Measurements from ENCODE around the gene ATP8A2. TPM values are rescaled to one million over a fixed set of nuclear protein-coding genes. Genes with fewer than 3 reads are reported as not detected.
A peak's percentile ranks its signal among the peaks of the same experiment; 100 is the strongest.

The ATP8A2 gene
- total and polyA plus RNA-seq, 10 of the 15 experiments (the other 5 are each of a cell fraction or from before 2014, with no cell fraction given), result 0.01 to 0.04 (median 0.04) TPM; not detected in 7

GRCh38 chr13:25375727-25376358 is 4.1 kb downstream of the ATP8A2 start:
- no peaks in the 10 kb centered on the region for H3K4me1 ChIP-seq (ENCODE audit: control insufficient read depth, insufficient read depth, low read length)
- no peak overlapping the region for H3K4me2 ChIP-seq (ENCODE audit: control insufficient read depth, insufficient read depth)
- no peak overlapping the region for H3K9ac ChIP-seq (ENCODE audit: control insufficient read depth, insufficient read depth, low read length)
- FAIRE-seq (no peak), DNase-seq (ENCODE audit: low read depth, low spot score) (no peak), ATAC-seq (peak; percentile 78)
- ChIA-PET SMC1A (ENCODE audit: uncharacterized antibody, unreplicated experiment) (interaction anchor here (1.6 to 2.4 kb wide), 4 partner anchors 9 to 291 kb away, joined by 3 to 8 read pairs (median 5); no protein-coding TSS in a partner anchor), CTCF (interaction anchor here (0.6 to 4.1 kb wide), 31 partner anchors 8 to 1972 kb away, joined by 3 to 37 read pairs (median 3); no protein-coding TSS in a partner anchor), RAD21 (ENCODE audit: unreplicated experiment) (interaction anchor here (0.9 to 2.2 kb wide), 4 partner anchors 142 to 371 kb away, joined by 3 to 10 read pairs (median 3); no protein-coding TSS in a partner anchor), POLR2A (no interaction called here)
- in situ Hi-C loops (cut with MboI) (loop anchor here (10.0 kb wide), 1 partner anchor 291 kb away; no protein-coding TSS in a partner anchor), intact Hi-C loops (cut with micrococcal nuclease; ENCODE audit: unreplicated experiment) (loop anchor here (1.0 to 10.0 kb wide), 3 partner anchors 141 to 379 kb away; no protein-coding TSS in a partner anchor)
- no TSS peak for BruUV-seq (replicated peaks)
- H3K27me3 ChIP-seq (replicated peaks in 1 of 2; ENCODE audit: control insufficient read depth in 2 of 2, insufficient read depth in 2 of 2, low read length in 1 of 2), result peaks cover 8 to 10% of the 10 kb centered on the region in 2 experiments; a peak in 3 of 4 replicates
- H2AFZ ChIP-seq (ENCODE audit: control insufficient read depth, low read depth, low read length), result no peak overlapping the region
- no peaks in the 10 kb centered on the region for H4K20me1 ChIP-seq (ENCODE audit: control insufficient read depth, insufficient read depth)
- peak; percentile 57 to 65 (median 62); a peak in 5 of 6 replicates for TF ChIP-seq CTCF (IDR thresholded peaks at IDR 0.05 in 2 of 3, conservative IDR thresholded peaks at IDR 0.05 in 1 of 3; ENCODE audit: control insufficient read depth in 2 of 3, extremely low read depth in 1 of 3, insufficient read depth in 1 of 3, low read depth in 3 of 3, low read length in 3 of 3)
- TF ChIP-seq EGR1 (IDR thresholded peaks at IDR 0.05; ENCODE audit: borderline replicate concordance in 1 of 2, low read depth in 2 of 2, low read length in 2 of 2), result no peak
- peak; percentile 51; the same call in 1 of the 2 replicates for TF ChIP-seq SMC3 (IDR thresholded peaks at IDR 0.05; ENCODE audit: borderline replicate concordance, low read length)
- no peak for TF ChIP-seq E4F1 (IDR thresholded peaks at IDR 0.05; ENCODE audit: borderline replicate concordance, partially characterized antibody)
- no peak for TF ChIP-seq EED (IDR thresholded peaks at IDR 0.05; ENCODE audit: low read depth)
- no peak for TF ChIP-seq CHD4 (IDR thresholded peaks at IDR 0.05)
- no peak for TF ChIP-seq CUX1 (IDR thresholded peaks at IDR 0.05; ENCODE audit: insufficient replicate concordance, low read depth, low read length)
- TF ChIP-seq RAD21 (IDR thresholded peaks at IDR 0.05; ENCODE audit: insufficient read depth, low read depth, low read length), result peak; percentile 67
- no peak for TF ChIP-seq BMI1 (IDR thresholded peaks at IDR 0.05; ENCODE audit: borderline replicate concordance)
- TF ChIP-seq EZH2 (IDR thresholded peaks at IDR 0.05; ENCODE audit: borderline replicate concordance, control insufficient read depth, low read depth, low read length), result no peak
- under 1% methylated on average over 9 of the region's 9 CpGs for WGBS (ENCODE audit: insufficient coverage, insufficient replicate concordance, low lambda C conversion rate, missing lambda C conversion rate)
- no peak overlapping the region for H3K4me3 ChIP-seq
- no peak overlapping the region for H3K27ac ChIP-seq (ENCODE audit: control insufficient read depth, insufficient read depth)
- no peaks in the 10 kb centered on the region for H3K79me2 ChIP-seq (ENCODE audit: control insufficient read depth, insufficient read depth, low read length)
- H3K36me3 ChIP-seq (ENCODE audit: control insufficient read depth in 2 of 2, insufficient read depth in 2 of 2, low read length in 1 of 2), result no peaks in the 10 kb centered on the region
- no peaks in the 10 kb centered on the region for H3K9me3 ChIP-seq (replicated peaks; ENCODE audit: control insufficient read depth, insufficient read depth, low read length)

Measured in GM12878 (cell line).